T-helper 1 cell treated with Interleukin-12 subunit alpha and Interleukin-12 subunit beta and Interleukin-4 antibody, amounts not matched to agents 30 μg/mL and 1 μg/mL, for 36 hours (primary cell): Measurements from ENCODE around the gene SPATA4.

Experiments
- H3K27ac Mint-ChIP-seq: one replicate; pipeline ENCODE4 v1.8.0; 2021; ENCODE audit warnings: mild to moderate bottlenecking, mixed read lengths
- H3K27me3 Mint-ChIP-seq: one replicate; pipeline ENCODE4 v1.8.0; 2021; ENCODE audit warnings: low read depth, mixed read lengths
- H3K36me3 Mint-ChIP-seq: one replicate; pipeline ENCODE4 v1.8.0; 2021; ENCODE audit warnings: low read depth, mixed read lengths
- H3K4me1 Mint-ChIP-seq: one replicate; pipeline ENCODE4 v1.8.0; 2021; ENCODE audit warnings: low read depth, mixed read lengths
- H3K4me3 Mint-ChIP-seq: one replicate; pipeline ENCODE4 v1.8.0; 2021; ENCODE audit warnings: mild to moderate bottlenecking, moderate library complexity, mixed read lengths
- H3K9me3 Mint-ChIP-seq: one replicate; pipeline ENCODE4 v1.8.0; 2021; ENCODE audit warnings: mixed read lengths

Gene SPATA4

DNA sequence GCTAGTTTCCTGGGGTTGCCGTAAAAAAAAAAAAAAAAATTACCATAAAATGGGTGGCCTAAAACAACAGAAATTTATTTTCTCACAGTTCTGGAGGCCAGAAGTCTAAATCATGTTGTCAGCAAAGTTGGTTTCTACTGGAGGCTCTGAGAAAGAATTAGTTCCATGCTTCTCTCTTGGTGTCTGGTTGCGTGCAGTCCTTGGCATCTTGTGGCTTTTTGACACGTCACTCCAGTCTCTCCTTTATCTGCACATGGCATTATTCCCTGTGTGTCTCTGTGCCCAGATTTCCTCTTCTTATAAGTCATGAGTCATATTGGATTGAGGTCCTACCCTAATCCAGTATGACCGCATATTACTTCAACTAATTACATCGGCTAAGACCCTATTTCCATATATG lies 38.7 kb downstream of the SPATA4 start:
- Mint-ChIP-seq H3K27ac (no peak overlapping the region), H3K4me1 (no peaks in the 10 kb centered on the region), H3K4me3 (no peak overlapping the region), H3K36me3 (no peaks in the 10 kb centered on the region), H3K27me3 (no peaks in the 10 kb centered on the region), H3K9me3 (no peaks in the 10 kb centered on the region)

DNA sequence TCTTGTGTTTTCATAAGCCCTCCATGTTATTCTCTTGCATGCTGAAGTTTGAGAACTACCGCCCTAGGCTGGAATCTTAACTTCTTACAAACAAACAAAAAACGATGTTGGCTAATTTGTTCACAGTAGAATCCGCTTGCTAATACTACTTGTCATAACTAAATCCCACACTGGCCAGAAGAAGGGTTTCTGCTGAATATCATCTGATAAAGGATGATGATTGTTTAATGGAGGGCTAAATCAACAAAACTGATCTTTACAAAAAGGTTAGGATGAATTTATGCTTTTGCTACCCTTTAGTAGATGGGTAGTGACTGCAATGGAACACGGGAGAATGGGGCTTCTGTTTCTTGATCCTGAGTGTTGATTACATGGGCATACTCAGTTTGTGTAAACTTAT lies 42.3 kb downstream of the SPATA4 start:
- no peak overlapping the region for H3K27ac Mint-ChIP-seq
- no peaks in the 10 kb centered on the region for H3K27me3 Mint-ChIP-seq
- no peaks in the 10 kb centered on the region for H3K9me3 Mint-ChIP-seq
- no peaks in the 10 kb centered on the region for H3K4me1 Mint-ChIP-seq
- H3K4me3 Mint-ChIP-seq = no peak overlapping the region
- H3K36me3 Mint-ChIP-seq = no peaks in the 10 kb centered on the region

DNA sequence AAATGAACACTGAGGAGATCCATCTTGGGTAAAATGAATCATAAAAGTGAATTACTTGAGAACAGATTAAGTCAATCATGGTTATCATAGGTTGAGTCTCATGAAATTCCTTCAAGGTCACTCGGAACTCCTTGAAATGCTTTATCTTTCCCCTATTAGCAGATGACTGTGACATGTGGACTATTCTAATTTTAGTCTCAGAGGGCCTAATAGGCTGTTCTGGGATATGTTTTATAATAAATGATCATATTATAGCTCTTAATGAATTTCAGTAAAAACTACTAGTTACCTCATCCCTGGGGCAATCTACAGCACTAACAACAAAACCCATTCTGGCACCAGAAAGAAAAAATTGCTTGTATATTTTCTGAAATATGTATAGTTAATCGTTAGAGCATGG lies 44.7 kb downstream of the SPATA4 start:
- Mint-ChIP-seq H3K36me3 (no peaks in the 10 kb centered on the region), H3K27me3 (no peaks in the 10 kb centered on the region), H3K27ac (no peak overlapping the region)

DNA sequence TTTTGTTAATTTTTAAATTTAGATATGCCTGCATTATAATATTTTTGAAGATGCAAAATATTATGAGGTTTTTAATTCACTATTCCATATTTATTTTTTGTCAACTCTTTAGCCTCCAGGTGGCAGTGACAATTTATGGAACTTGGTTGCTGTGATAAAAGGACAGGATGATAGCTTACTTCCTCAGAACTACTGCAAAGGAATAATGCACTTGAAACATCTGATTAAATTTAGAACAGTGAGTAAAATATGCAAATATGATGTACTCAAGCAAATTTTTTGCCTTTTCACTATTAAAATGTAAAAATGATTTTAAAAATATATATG lies 45.1 kb downstream of the SPATA4 start:
- Mint-ChIP-seq H3K4me1 (no peaks in the 10 kb centered on the region), H3K4me3 (no peak overlapping the region), H3K27ac (no peak overlapping the region), H3K27me3 (no peaks in the 10 kb centered on the region), H3K9me3 (no peaks in the 10 kb centered on the region), H3K36me3 (no peaks in the 10 kb centered on the region)

More for the DNA sequence above, 44.7 kb downstream of the SPATA4 start:
- Mint-ChIP-seq H3K4me1 (no peaks in the 10 kb centered on the region), H3K9me3 (no peaks in the 10 kb centered on the region), H3K4me3 (no peak overlapping the region)

DNA sequence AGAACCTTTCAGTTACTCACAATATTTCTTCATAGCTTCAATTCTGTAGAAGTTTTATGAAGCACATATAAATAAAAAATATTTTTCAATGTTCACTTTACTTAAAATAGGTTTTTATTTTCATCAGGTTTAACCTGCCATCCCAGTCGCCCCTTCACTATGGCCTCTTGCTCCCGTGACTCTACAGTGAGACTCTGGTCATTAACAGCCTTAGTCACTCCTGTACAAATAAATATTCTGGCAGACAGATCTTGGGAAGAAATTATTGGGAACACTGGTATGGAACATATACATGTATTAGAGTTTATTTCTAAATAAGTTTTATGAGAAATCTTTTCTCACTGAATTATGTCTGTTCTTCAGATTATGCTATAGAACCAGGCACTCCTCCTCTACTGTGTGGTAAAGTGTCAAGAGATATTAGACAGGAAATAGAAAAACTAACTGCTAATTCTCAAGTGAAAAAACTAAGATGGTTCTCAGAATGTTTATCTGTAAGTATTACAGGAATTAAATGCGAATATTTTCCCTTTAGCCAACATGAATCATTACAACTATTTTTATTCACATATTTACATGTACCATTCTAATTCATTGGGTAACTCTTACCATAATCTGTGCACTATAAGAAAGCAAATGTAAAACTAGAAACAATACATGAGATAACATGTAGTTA lies 45.6 kb downstream of the SPATA4 start:
- no peaks in the 10 kb centered on the region for H3K36me3 Mint-ChIP-seq
- H3K4me1 Mint-ChIP-seq = no peaks in the 10 kb centered on the region
- H3K4me3 Mint-ChIP-seq = no peak overlapping the region
- no peaks in the 10 kb centered on the region for H3K9me3 Mint-ChIP-seq
- no peak overlapping the region for H3K27ac Mint-ChIP-seq
- H3K27me3 Mint-ChIP-seq = no peaks in the 10 kb centered on the region

DNA sequence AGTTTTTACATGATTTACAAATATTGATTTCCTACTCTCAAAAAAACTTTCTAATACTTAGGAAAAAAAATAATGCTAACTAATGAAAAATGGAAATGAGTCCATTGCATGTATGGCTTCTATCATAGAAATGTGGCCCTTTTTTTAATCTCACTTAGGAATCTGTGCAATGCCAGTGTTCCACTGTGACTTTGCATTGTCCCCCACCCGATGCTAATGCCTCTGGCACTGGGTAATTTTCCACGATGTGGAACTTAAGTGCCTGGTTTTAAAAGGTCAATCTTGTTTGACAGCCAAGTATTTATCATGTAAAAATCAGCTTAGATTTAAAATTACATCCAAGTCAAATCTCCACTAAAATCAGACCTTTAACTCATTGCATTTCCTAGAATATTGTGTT lies 53.1 kb downstream of the SPATA4 start:
- no peaks in the 10 kb centered on the region for H3K27me3 Mint-ChIP-seq
- no peaks in the 10 kb centered on the region for H3K36me3 Mint-ChIP-seq
- no peak overlapping the region for H3K4me3 Mint-ChIP-seq
- H3K4me1 Mint-ChIP-seq = no peaks in the 10 kb centered on the region
- no peaks in the 10 kb centered on the region for H3K9me3 Mint-ChIP-seq
- H3K27ac Mint-ChIP-seq = no peak overlapping the region

DNA sequence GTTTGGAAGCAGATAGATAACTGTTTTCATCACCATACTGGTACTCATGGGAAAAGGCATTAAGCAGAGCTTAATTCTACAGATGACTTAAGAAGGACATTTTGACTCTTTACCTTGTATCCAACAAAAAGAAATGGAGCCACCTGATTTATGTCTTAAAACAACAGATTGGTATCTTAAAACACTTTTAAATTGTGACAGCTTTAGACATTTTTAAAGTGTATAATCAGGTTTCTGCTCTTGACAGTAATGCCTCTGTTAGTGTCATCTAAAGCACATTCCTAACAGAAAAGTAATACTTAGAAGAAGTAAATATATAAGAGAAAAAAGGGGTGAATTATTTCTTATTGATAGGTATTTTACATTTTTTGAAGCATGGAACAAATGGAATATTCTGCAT lies 55.9 kb downstream of the SPATA4 start:
- Mint-ChIP-seq H3K9me3 (no peaks in the 10 kb centered on the region), H3K27ac (no peak overlapping the region), H3K36me3 (no peaks in the 10 kb centered on the region), H3K4me3 (no peak overlapping the region), H3K4me1 (no peaks in the 10 kb centered on the region), H3K27me3 (no peaks in the 10 kb centered on the region)

DNA sequence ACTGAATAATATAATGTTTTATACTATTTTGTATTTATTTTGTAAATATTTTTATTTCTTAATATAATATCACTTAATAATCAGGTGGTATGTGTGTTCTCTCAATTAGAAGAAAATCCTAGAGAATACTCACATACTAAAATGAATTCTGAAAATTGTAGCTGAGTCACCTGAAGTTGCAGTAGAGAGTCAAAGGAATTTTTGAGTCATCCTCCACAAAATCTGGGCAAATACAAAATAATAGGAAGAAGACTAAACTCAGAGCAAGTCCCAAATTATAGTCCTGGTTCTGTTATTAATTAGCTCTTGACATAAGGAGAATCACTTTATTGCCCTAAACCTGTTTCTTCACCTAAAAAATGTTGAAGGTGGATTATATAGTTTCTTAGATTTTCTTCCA lies 57.8 kb downstream of the SPATA4 start:
- Mint-ChIP-seq H3K9me3 (no peaks in the 10 kb centered on the region), H3K27me3 (no peaks in the 10 kb centered on the region), H3K4me3 (no peak overlapping the region), H3K36me3 (no peaks in the 10 kb centered on the region), H3K4me1 (no peaks in the 10 kb centered on the region), H3K27ac (no peak overlapping the region)

DNA sequence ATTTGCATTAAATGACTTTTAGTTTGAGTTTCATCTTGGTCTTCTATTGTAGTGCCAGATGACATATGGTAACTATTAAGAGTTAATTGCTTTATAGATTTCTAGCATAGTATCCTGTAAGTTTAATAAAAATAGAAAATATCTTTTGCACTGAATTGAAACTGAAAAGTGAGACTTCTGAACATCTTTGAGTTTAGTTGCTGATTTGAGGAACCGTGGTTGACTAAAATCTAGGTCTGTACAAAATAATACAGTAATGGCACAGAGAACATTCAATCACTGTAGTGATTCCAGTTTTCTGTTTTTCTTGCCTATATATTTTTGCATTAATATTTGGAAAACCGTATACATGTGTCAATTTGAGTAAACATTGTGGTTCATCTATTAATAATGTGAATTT lies 60.7 kb downstream of the SPATA4 start:
- no peaks in the 10 kb centered on the region for H3K27me3 Mint-ChIP-seq
- H3K4me3 Mint-ChIP-seq = no peak overlapping the region
- H3K36me3 Mint-ChIP-seq = no peaks in the 10 kb centered on the region
- no peaks in the 10 kb centered on the region for H3K4me1 Mint-ChIP-seq
- no peaks in the 10 kb centered on the region for H3K9me3 Mint-ChIP-seq
- no peak overlapping the region for H3K27ac Mint-ChIP-seq
